NB4 (cell line): ENCODE results near the gene NT5DC1.

Source experiments
- DNase-seq: peaks from one replicate; pipeline ENCODE4 v3.0.0; 2010; ENCODE audit warnings: low read depth
- H3K4me3 ChIP-seq: one replicate; pipeline ENCODE4 v1.5.1; 2011; ENCODE audit warnings: mild to moderate bottlenecking, low read depth, low read length, moderate library complexity
- MYC ChIP-seq: IDR thresholded peaks from 2 replicates; pipeline ENCODE4 v1.6.1; 2011; ENCODE audit warnings: low read depth, low read length
- POLR2A ChIP-seq: IDR thresholded peaks from 2 replicates; pipeline ENCODE4 v1.6.1; 2011; ENCODE audit warnings: mild to moderate bottlenecking; ENCODE audit not compliant: insufficient read length; ENCODE audit errors: extremely low read depth
- TF ChIP-seq, protein P1 (sequence below): IDR thresholded peaks from 2 replicates; pipeline ENCODE4 v1.6.1; 2011; ENCODE audit warnings: low read depth, low read length
- TF ChIP-seq, protein P2 (sequence below): IDR thresholded peaks from one replicate; pipeline ENCODE4 v1.5.1; 2012; ENCODE audit warnings: low read depth, low read length

Gene NT5DC1

GRCh38 chr6:116136933-116137340 is 36.3 kb downstream of the NT5DC1 start:
- no peak overlapping the region for H3K4me3 ChIP-seq
- DNase-seq: peak; percentile 31
- TF ChIP-seq, protein P1, sequence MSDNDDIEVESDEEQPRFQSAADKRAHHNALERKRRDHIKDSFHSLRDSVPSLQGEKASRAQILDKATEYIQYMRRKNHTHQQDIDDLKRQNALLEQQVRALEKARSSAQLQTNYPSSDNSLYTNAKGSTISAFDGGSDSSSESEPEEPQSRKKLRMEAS: no peak

GRCh38 chr6:116139917-116140316 is 39.3 kb downstream of the NT5DC1 start:
- TF ChIP-seq POLR2A (no peak), MYC (no peak)
- TF ChIP-seq, protein P1: no peak
- TF ChIP-seq, protein P2, sequence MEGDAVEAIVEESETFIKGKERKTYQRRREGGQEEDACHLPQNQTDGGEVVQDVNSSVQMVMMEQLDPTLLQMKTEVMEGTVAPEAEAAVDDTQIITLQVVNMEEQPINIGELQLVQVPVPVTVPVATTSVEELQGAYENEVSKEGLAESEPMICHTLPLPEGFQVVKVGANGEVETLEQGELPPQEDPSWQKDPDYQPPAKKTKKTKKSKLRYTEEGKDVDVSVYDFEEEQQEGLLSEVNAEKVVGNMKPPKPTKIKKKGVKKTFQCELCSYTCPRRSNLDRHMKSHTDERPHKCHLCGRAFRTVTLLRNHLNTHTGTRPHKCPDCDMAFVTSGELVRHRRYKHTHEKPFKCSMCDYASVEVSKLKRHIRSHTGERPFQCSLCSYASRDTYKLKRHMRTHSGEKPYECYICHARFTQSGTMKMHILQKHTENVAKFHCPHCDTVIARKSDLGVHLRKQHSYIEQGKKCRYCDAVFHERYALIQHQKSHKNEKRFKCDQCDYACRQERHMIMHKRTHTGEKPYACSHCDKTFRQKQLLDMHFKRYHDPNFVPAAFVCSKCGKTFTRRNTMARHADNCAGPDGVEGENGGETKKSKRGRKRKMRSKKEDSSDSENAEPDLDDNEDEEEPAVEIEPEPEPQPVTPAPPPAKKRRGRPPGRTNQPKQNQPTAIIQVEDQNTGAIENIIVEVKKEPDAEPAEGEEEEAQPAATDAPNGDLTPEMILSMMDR: no peak
- no peak overlapping the region for H3K4me3 ChIP-seq
- no peak for DNase-seq

DNA sequence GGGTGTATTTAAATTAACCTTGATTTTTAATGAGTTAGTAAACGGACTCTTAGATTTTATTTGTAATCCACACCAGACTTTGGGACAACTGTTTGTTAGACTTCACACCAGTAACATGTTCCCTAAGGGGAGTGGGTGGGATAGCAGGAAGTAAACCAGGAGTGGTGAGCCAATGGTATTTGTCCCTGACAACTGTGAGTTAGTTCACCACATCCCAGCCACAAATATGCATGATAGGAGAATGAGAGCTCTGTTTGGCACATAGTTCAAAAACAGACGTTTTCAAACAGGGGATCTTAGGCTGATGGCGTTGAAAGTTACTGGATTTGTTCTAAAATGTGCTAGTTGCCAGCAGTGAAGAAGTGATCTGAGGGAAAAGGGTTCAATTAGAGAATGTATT is 44.0 kb downstream of the NT5DC1 start:
- H3K4me3 ChIP-seq: no peak overlapping the region
- TF ChIP-seq POLR2A (no peak), MYC (no peak)
- TF ChIP-seq, protein P2: no peak
- TF ChIP-seq, protein P1: no peak
- peak; percentile 21 for DNase-seq

DNA sequence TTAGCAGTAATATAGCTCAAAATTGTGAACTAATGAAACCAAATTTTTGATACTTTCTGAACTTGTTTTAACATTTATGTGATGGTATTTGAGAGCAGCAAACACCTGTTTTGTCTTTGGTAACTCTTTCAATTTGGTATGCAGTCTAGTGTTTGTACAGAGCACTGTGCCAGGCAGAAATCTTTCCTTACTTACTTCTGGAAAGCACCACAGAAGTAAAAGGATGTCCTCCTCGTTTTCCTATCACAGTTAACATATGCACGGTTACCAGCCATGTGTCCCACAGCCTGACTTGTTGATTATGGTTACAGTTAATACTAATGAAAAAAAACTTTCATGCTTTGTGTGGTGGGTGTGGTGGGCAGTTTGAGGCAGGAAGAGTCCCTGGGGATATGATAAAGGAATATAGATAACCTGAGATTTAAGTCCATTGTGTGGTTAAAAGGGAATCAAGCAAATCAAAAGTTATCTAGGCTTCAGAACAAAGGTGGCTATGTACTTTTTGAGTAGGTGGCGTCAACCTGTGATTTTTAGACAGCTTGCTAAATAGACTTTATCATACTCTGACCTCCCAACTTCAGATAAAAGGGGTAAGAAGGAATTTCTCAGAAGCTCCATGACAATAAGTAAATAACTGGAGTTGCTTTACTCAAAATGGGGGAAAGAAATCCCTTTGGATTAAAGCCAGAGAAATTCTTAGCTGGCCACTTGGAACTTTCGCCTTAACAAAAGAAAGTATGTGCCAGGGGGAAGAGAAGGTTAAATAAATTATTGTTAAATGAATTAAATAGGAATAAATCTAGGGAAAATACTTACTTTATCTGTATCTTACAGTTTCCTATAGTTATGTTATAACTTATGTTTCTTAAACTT is 45.4 kb downstream of the NT5DC1 start:
- H3K4me3 ChIP-seq: no peak overlapping the region
- TF ChIP-seq, protein P1: no peak
- TF ChIP-seq POLR2A: no peak
- TF ChIP-seq, protein P2: no peak
- no peak for DNase-seq

GRCh38 chr6:116152620-116153019 is 52.0 kb downstream of the NT5DC1 start:
- TF ChIP-seq POLR2A (no peak), MYC (no peak)
- TF ChIP-seq, protein P1: no peak
- TF ChIP-seq, protein P2: no peak
- DNase-seq: no peak
- no peak overlapping the region for H3K4me3 ChIP-seq

DNA sequence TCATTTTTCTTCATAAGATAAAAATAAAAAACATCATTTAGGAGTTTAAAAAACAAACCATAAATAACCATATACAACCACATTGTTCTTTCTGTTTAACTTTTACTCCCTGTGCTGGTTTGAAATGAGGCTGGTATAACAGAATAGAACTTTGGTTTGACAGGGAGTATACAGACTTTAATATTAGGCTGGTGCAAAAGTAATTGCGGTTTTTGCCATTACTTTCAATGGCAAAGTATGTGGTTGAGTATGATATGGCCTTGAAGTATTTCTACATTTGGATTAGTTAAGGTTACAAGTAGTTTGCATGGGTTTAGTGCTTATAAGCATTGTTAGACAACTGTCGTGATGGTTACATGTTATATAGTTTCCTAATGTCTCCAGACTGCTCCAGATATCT is 54.2 kb downstream of the NT5DC1 start:
- TF ChIP-seq, protein P2: no peak
- TF ChIP-seq MYC: no peak
- TF ChIP-seq, protein P1: no peak
- no peak for TF ChIP-seq POLR2A
- no peak overlapping the region for H3K4me3 ChIP-seq
- DNase-seq: no peak
